ENCODE data around the gene MED27.

Gene MED27

DNA sequence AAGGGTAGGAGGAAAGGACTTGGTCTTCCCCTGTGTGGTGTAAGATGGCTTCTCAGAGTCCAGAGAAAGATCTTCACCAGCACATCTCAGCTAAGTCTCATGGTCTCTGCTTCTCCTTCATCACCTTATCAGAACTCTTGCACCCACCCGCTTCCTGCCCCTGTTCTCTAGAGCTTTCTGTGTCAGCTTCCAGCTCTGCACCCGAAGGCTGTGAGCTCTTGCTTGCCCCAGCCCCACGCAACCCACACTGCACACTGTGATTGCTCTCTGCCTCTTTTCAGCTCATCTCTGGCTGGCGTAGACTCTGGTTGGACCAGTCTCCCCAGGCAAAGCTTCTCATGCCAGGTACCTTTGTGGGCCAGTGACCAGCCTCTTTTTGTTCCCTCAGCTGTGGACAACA lies 246.6 kb downstream of the MED27 start:
- Histone ChIP-seq H3K27ac (ENCODE audit: extremely low read depth, low read depth, low read length) (no peak overlapping the region), H3K4me3 (ENCODE audit: low read depth, low read length) (no peak overlapping the region), H3K36me3 (ENCODE audit: control insufficient read depth in 2 of 2, insufficient read depth in 1 of 2, low read length in 2 of 2) (no peaks in the 10 kb centered on the region), H3K9me3 (ENCODE audit: control insufficient read depth, insufficient read depth, low read depth, low read length) (no peaks in the 10 kb centered on the region), H3K4me1 (ENCODE audit: control insufficient read depth, insufficient read depth, low read length) (no peaks in the 10 kb centered on the region)
- ChIA-PET POLR2A (no interaction called here), CTCF (no interaction called here)
- TF ChIP-seq ZSCAN18 (tag by site-specific recombination; IDR thresholded peaks at IDR 0.05): no peak
- no peak for TF ChIP-seq ZFP3 (tag by site-specific recombination; IDR thresholded peaks at IDR 0.05; ENCODE audit: low read depth)
- TF ChIP-seq FEZF1 (tag by site-specific recombination; IDR thresholded peaks at IDR 0.05): no peak
- TF ChIP-seq ZNF274 (IDR thresholded peaks at IDR 0.05; ENCODE audit: low read length): no peak
- TF ChIP-seq ZNF274 (tag by site-specific recombination; IDR thresholded peaks at IDR 0.05; ENCODE audit: borderline replicate concordance): no peak
- no peak for TF ChIP-seq ZNF416 (tag by site-specific recombination; IDR thresholded peaks at IDR 0.05)
- no peak for TF ChIP-seq ZNF501 (tag by site-specific recombination; IDR thresholded peaks at IDR 0.05)
- TF ChIP-seq ZNF677 (tag by site-specific recombination; IDR thresholded peaks at IDR 0.05): no peak
- no peak for TF ChIP-seq ZNF843 (tag by site-specific recombination; IDR thresholded peaks at IDR 0.05)
- TF ChIP-seq HOXC10 (CRISPR knock-in tag; IDR thresholded peaks at IDR 0.05): no peak

DNA sequence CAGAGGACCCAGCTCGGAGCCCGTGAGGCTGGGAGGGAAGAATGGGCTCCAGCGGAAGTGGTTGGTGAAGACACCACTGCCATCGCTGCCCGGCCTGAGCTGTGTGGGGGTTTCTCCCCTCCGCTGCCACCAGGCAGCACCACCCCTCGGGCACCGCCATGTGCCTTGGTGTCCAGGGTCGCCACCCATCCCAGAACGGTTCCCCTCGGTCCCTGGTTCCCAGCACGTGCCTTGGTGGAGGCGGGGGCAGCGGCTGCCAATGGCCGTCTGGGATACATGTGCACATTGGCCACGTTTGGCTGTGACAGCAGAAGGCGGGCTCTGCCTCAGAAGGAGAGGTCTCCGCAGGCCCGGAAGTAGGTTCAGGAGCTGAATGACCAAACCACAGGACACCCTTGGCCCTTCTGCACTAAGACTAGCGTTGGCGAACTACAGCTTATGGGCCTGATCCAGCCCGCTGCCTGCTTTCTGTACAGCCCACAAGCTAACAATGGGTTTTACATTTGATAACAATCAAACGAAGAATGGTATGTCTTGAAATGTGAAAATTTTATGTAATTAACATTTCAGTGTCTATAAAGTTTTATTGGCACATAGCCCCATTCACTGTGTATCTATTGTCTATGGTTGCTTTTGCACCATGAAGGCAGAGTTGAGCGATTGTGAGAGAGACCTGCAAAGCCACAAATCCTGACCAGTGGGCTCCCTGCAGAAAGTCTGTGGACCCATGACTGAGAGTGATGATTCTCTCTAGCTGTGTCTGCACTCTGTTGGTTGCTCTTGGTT lies 248.1 kb downstream of the MED27 start:
- CTCF ChIA-PET: interaction anchor here (0.8 kb wide), 1 partner anchor 339 kb away, joined by 3 read pairs; no protein-coding TSS in a partner anchor

DNA sequence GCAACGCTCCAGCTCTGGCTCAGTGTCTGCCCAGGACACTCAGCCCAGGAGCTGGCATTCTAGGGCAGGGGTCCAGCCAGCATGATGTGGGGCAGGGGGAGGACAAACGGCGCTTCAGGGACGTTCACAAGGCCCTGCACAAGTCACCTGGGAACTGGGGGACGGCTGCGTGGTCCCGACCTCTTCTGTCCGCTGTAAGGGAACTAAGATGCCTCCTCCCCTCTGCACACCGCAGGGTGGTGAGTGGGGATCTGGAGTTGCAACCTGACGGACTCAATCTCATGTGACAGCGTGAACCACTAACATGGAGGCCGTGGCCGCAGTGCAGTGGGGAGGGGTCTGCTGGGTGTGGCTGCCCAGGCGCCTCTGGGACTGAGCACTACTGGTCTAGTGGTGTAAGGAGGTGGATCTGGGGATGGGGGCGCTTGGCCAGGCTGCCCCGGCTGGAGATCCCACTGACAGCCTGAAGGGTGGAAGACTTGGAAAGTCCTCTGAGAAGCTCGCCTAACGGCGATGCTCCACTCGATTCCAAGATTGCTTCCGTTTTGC lies 251.8 kb downstream of the MED27 start:
- H3K9me3 ChIP-seq (ENCODE audit: control insufficient read depth, insufficient read depth, low read depth, low read length): no peaks in the 10 kb centered on the region
- POLR2A ChIA-PET: no interaction called here
- H3K4me3 ChIP-seq (ENCODE audit: low read depth, low read length): no peak overlapping the region
- CTCF ChIA-PET: interaction anchor here (0.5 kb wide), 1 partner anchor 17 kb away, joined by 3 read pairs; no protein-coding TSS in a partner anchor
- no peak overlapping the region for H3K27ac ChIP-seq (ENCODE audit: extremely low read depth, low read depth, low read length)
- no peaks in the 10 kb centered on the region for H3K36me3 ChIP-seq (ENCODE audit: control insufficient read depth in 2 of 2, insufficient read depth in 1 of 2, low read length in 2 of 2)
- no peaks in the 10 kb centered on the region for H3K4me1 ChIP-seq (ENCODE audit: control insufficient read depth, insufficient read depth, low read length)
- TF ChIP-seq, protein P1, sequence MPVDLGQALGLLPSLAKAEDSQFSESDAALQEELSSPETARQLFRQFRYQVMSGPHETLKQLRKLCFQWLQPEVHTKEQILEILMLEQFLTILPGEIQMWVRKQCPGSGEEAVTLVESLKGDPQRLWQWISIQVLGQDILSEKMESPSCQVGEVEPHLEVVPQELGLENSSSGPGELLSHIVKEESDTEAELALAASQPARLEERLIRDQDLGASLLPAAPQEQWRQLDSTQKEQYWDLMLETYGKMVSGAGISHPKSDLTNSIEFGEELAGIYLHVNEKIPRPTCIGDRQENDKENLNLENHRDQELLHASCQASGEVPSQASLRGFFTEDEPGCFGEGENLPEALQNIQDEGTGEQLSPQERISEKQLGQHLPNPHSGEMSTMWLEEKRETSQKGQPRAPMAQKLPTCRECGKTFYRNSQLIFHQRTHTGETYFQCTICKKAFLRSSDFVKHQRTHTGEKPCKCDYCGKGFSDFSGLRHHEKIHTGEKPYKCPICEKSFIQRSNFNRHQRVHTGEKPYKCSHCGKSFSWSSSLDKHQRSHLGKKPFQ (tag by site-specific recombination; IDR thresholded peaks at IDR 0.05): no peak
- TF ChIP-seq, protein P2, sequence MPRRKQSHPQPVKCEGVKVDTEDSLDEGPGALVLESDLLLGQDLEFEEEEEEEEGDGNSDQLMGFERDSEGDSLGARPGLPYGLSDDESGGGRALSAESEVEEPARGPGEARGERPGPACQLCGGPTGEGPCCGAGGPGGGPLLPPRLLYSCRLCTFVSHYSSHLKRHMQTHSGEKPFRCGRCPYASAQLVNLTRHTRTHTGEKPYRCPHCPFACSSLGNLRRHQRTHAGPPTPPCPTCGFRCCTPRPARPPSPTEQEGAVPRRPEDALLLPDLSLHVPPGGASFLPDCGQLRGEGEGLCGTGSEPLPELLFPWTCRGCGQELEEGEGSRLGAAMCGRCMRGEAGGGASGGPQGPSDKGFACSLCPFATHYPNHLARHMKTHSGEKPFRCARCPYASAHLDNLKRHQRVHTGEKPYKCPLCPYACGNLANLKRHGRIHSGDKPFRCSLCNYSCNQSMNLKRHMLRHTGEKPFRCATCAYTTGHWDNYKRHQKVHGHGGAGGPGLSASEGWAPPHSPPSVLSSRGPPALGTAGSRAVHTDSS (tag by site-specific recombination; IDR thresholded peaks at IDR 0.05): no peak
- TF ChIP-seq ZNF48 (tag by site-specific recombination; IDR thresholded peaks at IDR 0.05) (no peak), OVOL3 (tag by site-specific recombination; IDR thresholded peaks at IDR 0.05) (no peak), ZNF157 (tag by site-specific recombination; IDR thresholded peaks at IDR 0.05) (no peak), TCF7L2 (IDR thresholded peaks at IDR 0.05; ENCODE audit: borderline replicate concordance, low read depth, low read length) (no peak), ZNF10 (tag by site-specific recombination; IDR thresholded peaks at IDR 0.05) (no peak), WT1 (tag by site-specific recombination; IDR thresholded peaks at IDR 0.05) (no peak), ZNF2 (tag by site-specific recombination; IDR thresholded peaks at IDR 0.05) (no peak), HOXC10 (CRISPR knock-in tag; IDR thresholded peaks at IDR 0.05) (no peak), ZNF175 (tag by site-specific recombination; IDR thresholded peaks at IDR 0.05) (no peak)
- TF ChIP-seq, protein P3, sequence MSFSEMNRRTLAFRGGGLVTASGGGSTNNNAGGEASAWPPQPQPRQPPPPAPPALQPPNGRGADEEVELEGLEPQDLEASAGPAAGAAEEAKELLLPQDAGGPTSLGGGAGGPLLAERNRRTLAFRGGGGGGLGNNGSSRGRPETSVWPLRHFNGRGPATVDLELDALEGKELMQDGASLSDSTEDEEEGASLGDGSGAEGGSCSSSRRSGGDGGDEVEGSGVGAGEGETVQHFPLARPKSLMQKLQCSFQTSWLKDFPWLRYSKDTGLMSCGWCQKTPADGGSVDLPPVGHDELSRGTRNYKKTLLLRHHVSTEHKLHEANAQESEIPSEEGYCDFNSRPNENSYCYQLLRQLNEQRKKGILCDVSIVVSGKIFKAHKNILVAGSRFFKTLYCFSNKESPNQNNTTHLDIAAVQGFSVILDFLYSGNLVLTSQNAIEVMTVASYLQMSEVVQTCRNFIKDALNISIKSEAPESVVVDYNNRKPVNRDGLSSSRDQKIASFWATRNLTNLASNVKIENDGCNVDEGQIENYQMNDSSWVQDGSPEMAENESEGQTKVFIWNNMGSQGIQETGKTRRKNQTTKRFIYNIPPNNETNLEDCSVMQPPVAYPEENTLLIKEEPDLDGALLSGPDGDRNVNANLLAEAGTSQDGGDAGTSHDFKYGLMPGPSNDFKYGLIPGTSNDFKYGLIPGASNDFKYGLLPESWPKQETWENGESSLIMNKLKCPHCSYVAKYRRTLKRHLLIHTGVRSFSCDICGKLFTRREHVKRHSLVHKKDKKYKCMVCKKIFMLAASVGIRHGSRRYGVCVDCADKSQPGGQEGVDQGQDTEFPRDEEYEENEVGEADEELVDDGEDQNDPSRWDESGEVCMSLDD (tag by site-specific recombination; IDR thresholded peaks at IDR 0.05): no peak

More for the DNA sequence above, 248.1 kb downstream of the MED27 start:
- Histone ChIP-seq H3K4me1 (ENCODE audit: control insufficient read depth, insufficient read depth, low read length) (no peaks in the 10 kb centered on the region), H3K4me3 (ENCODE audit: low read depth, low read length) (no peak overlapping the region), H3K9me3 (ENCODE audit: control insufficient read depth, insufficient read depth, low read depth, low read length) (no peaks in the 10 kb centered on the region), H3K36me3 (ENCODE audit: control insufficient read depth in 2 of 2, insufficient read depth in 1 of 2, low read length in 2 of 2) (no peaks in the 10 kb centered on the region), H3K27ac (ENCODE audit: extremely low read depth, low read depth, low read length) (no peak overlapping the region)
- no peak for TF ChIP-seq ZNF624 (tag by site-specific recombination; IDR thresholded peaks at IDR 0.05)
- POLR2A ChIA-PET: interaction anchor here (0.6 kb wide), 1 partner anchor 441 kb away, joined by 3 read pairs; no protein-coding TSS in a partner anchor

All from HEK293 (cell line).